IPS-18a (cell line): ENCODE results near the gene CERT1.
"Not testable (repeated sequence)": the region's sequence is repeated elsewhere in the genome, so short reads cannot be mapped to it uniquely, and the experiment has no call there.

Experiments used
- H3K27ac ChIP-seq: one replicate; pipeline ENCODE4 v1.5.1; 2013; ENCODE audit warnings: low read length
- H3K27me3 ChIP-seq: one replicate; pipeline ENCODE4 v1.6.1; 2013; ENCODE audit warnings: mild to moderate bottlenecking, low read length; ENCODE audit not compliant: control insufficient read depth, insufficient read depth
- H3K36me3 ChIP-seq: one replicate; pipeline ENCODE4 v1.6.1; 2013; ENCODE audit warnings: low read depth, low read length; ENCODE audit not compliant: control insufficient read depth
- H3K4me1 ChIP-seq: one replicate; pipeline ENCODE4 v1.6.1; 2013; ENCODE audit warnings: low read depth, low read length; ENCODE audit not compliant: control insufficient read depth
- H3K4me3 ChIP-seq: one replicate; pipeline ENCODE4 v1.5.1; 2013; ENCODE audit warnings: low read length
- H3K9ac ChIP-seq: one replicate; pipeline ENCODE4 v1.6.1; 2013; ENCODE audit warnings: mild to moderate bottlenecking, low read length, moderate library complexity
- H3K9me3 ChIP-seq: one replicate; pipeline ENCODE4 v1.6.1; 2013; ENCODE audit warnings: low read depth, low read length; ENCODE audit not compliant: control insufficient read depth

The CERT1 gene

GRCh38 chr5:75341934-75342333 is 169.5 kb downstream of the CERT1 start:
- Histone ChIP-seq H3K27ac (no peak overlapping the region), H3K4me1 (peaks cover 13% of the 10 kb centered on the region), H3K36me3 (peaks cover 52% of the 10 kb centered on the region), H3K9me3 (no peaks in the 10 kb centered on the region), H3K27me3 (no peaks in the 10 kb centered on the region), H3K9ac (no peak overlapping the region), H3K4me3 (no peak overlapping the region)

DNA sequence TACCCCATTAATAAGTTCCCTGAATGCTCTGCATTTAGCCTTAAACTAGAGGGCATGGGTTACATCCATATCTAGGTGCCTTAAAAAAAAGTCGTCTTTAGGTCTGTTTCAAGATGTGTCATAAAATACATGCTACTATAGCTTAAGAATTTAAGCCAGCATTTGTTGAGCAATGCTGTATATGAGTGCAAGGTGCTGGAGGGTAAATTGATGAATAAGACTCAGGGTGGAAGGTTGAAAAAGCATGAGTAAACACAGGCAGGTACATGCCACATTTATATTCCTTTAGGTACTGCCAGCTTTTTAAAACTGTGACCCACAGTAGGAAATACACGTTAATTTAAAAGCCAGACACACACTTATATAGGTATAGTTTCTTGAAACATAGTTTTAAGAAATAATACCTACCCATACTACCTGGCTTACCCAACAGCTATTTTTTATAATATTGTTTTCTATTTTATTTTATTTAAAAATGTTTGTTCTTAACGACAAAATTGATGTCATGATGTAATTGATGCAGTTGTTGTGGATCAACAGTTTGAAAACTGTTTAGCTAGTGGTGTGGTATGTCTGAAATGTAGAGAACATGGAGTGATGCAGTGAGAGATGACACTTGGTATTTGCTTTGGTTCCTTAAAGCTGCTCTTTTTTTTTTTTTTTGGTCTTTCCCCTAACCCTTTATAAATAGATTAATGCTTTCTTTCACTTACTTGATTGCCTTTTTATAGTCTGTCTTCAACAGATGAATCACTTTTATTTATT is 170.5 kb downstream of the CERT1 start:
- peak overlapping the region; percentile 30 for H3K27ac ChIP-seq
- H3K4me1 ChIP-seq = peaks cover 16% of the 10 kb centered on the region
- no peaks in the 10 kb centered on the region for H3K27me3 ChIP-seq
- peaks cover 42% of the 10 kb centered on the region for H3K36me3 ChIP-seq
- H3K9me3 ChIP-seq = no peaks in the 10 kb centered on the region
- H3K9ac ChIP-seq = peak overlapping the region; percentile 19
- peak overlapping the region; percentile 91 for H3K4me3 ChIP-seq

GRCh38 chr5:75338408-75338807 is 173.0 kb downstream of the CERT1 start:
- no peaks in the 10 kb centered on the region for H3K27me3 ChIP-seq
- peak overlapping the region; percentile 91 for H3K4me3 ChIP-seq
- peaks cover 18% of the 10 kb centered on the region for H3K4me1 ChIP-seq
- H3K36me3 ChIP-seq = peaks cover 18% of the 10 kb centered on the region
- peak overlapping the region; percentile 86 for H3K9ac ChIP-seq
- H3K27ac ChIP-seq = peak overlapping the region; percentile 45
- H3K9me3 ChIP-seq = no peaks in the 10 kb centered on the region

GRCh38 chr5:75337366-75338021 is 173.9 kb downstream of the CERT1 start:
- Histone ChIP-seq H3K9me3 (no peaks in the 10 kb centered on the region), H3K27ac (peak overlapping the region; percentile 6), H3K4me3 (peak overlapping the region; percentile 91), H3K9ac (peak overlapping the region; percentile 86), H3K27me3 (no peaks in the 10 kb centered on the region), H3K4me1 (peaks cover 18% of the 10 kb centered on the region), H3K36me3 (peaks cover 12% of the 10 kb centered on the region)

- Histone ChIP-seq H3K36me3 (peaks cover 6% of the 10 kb centered on the region), H3K27me3 (no peaks in the 10 kb centered on the region), H3K4me3 (peak within 1 kb of the TSS; percentile 91), H3K9me3 (no peaks in the 10 kb centered on the region), H3K4me1 (peaks cover 18% of the 10 kb centered on the region), H3K27ac (peak within 1 kb of the TSS; percentile 87), H3K9ac (peak within 1 kb of the TSS; percentile 86)
Observed at GRCh38 chr5:75336615-75337336, 174.7 kb downstream of the CERT1 start, which contains the start of gene HMGCR. HMGCR (plus strand) TSS chr5:75337220; CDS start chr5:75342606, 5,386 bp downstream.

GRCh38 chr5:75335952-75336614 is 175.3 kb downstream of the CERT1 start:
- Histone ChIP-seq H3K4me1 (peaks cover 18% of the 10 kb centered on the region), H3K27me3 (no peaks in the 10 kb centered on the region), H3K36me3 (peaks cover 6% of the 10 kb centered on the region), H3K9me3 (no peaks in the 10 kb centered on the region), H3K27ac (peak overlapping the region; percentile 87), H3K4me3 (peak overlapping the region; percentile 86), H3K9ac (peak overlapping the region; percentile 84)

DNA sequence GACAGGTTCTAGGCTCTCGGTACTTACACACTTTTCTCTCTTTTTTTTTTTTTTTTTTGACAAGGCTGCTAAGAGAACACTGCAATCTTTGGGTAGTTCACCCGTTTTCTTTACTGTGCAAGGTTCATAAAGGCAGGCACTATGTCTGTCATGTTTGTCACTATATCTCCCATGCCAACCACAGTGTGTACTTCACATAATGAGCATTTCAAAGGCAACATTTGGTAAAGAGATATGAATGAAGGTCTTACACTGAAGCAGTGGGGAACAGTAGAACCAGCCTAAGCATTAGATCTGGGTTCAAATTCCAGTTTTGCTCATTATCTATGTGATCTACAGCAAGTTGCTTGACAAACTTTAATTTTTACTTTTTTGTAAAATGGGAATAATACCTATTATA is 175.9 kb downstream of the CERT1 start:
- Histone ChIP-seq H3K27me3 (no peaks in the 10 kb centered on the region), H3K4me1 (peaks cover 14% of the 10 kb centered on the region), H3K4me3 (no peak overlapping the region), H3K27ac (no peak overlapping the region), H3K36me3 (peaks cover 3% of the 10 kb centered on the region), H3K9ac (no peak overlapping the region), H3K9me3 (no peaks in the 10 kb centered on the region)

DNA sequence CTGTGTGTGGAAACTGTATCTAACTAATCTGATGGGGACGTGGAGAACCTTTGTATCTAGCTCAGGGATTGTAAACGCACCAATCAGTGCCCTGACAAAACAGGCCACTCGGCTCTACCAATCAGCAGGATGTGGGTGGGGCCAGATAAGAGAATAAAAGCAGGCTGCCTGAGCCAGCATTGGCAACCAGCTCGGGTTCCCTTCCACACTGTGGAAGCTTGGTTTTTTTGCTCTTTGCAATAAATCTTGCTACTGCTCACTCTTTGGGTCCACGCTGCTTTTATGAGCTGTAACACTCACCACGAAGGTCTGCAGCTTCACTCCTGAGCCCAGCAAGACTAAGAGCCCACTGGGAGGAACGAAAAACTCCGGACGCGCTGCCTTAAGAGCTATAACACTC is 177.0 kb downstream of the CERT1 start:
- not testable (repeated sequence) for H3K27ac ChIP-seq, H3K27me3 ChIP-seq, H3K9ac ChIP-seq, H3K36me3 ChIP-seq, H3K4me3 ChIP-seq, H3K4me1 ChIP-seq, H3K9me3 ChIP-seq

DNA sequence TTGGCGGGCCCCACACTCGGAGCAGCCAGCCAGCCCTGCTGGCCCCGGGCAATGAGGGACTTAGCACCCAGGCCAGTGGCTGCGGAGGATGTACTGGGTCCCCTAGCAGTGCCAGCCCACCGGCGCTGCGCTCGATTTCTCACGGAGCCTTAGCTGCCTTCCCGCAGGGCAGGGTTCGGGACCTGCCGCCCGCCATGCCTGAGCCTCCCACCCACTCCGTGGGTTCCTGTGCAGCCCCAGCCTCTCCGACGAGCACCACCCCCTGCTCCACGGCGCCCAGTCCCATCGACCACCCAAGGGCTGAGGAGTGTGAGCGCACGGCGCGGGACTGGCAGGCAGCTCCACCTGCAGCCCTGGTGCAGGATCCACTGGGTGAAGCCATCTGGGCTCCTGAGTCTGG is 177.7 kb downstream of the CERT1 start:
- not testable (repeated sequence) for H3K27me3 ChIP-seq, H3K4me1 ChIP-seq, H3K9me3 ChIP-seq, H3K36me3 ChIP-seq, H3K9ac ChIP-seq, H3K27ac ChIP-seq, H3K4me3 ChIP-seq

GRCh38 chr5:75331095-75332090 is 180.0 kb downstream of the CERT1 start:
- no peaks in the 10 kb centered on the region for H3K36me3 ChIP-seq
- no peaks in the 10 kb centered on the region for H3K9me3 ChIP-seq
- H3K27me3 ChIP-seq = no peaks in the 10 kb centered on the region
- no peak overlapping the region for H3K27ac ChIP-seq
- H3K9ac ChIP-seq = no peak overlapping the region
- no peak overlapping the region for H3K4me3 ChIP-seq
- H3K4me1 ChIP-seq = peaks cover 5% of the 10 kb centered on the region
